Vagina (tissue), 2 donors: ENCODE data around the gene NDUFV2.
"Not testable (repeated sequence)": the region's sequence is repeated elsewhere in the genome, so short reads cannot be mapped to it uniquely, and the experiment has no call there.

Experiments
- CTCF ChIP-seq, 3 experiments: fragments of 450-650 bp in 2 of 3; fragments of 200-600 bp in 1 of 3; sonication (generic) in 1 of 3; IDR thresholded peaks; one replicate each; pipeline ENCODE4 v1.5.1; 2017 to 2019; ENCODE audit warnings: antibody characterized with exemption in 3 of 3, mild to moderate bottlenecking in 2 of 3, moderate library complexity in 2 of 3
- POLR2A ChIP-seq, 2 donors: fragments of 450-650 bp; IDR thresholded peaks; one replicate each; pipeline ENCODE4 v1.6.1; 2017; ENCODE audit warnings: antibody characterized with exemption in 2 of 2, mild to moderate bottlenecking in 2 of 2, moderate library complexity in 2 of 2
- POLR2AphosphoS5 ChIP-seq, 2 donors: sonication (generic); formaldehyde crosslinking; IDR thresholded peaks; one replicate each; pipeline ENCODE4 v1.9.0; 2017; ENCODE audit warnings: antibody characterized with exemption in 2 of 2, mild to moderate bottlenecking in 2 of 2, low read depth in 1 of 2; ENCODE audit not compliant: insufficient read depth in 1 of 2

DNA sequence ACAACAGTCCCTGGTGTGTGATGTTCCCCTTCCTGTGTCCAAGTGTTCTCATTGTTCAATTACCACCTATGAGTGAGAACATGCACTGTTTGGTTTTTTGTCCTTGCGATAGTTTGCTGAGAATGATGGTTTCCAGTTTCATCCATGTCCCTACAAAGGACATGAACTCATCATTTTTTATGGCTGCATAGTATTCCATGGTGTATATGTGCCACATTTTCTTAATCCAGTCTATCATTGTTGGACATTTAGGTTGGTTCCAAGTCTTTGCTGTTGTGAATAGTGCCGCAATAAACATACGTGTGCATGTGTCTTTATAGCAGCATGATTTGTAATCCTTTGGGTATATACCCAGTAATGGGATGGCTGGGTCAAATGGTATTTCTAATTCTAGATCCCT is 63.4 kb downstream of the NDUFV2 start:
- not testable (repeated sequence) for TF ChIP-seq CTCF (IDR thresholded peaks at IDR 0.05); POLR2A (IDR thresholded peaks at IDR 0.05); POLR2AphosphoS5 (IDR thresholded peaks at IDR 0.05; ENCODE audit: insufficient read depth in 1 of 2, low read depth in 1 of 2)
